Gastroesophageal sphincter (tissue), 4 donors: ENCODE results near the gene RSL1D1. TPM values are rescaled to one million over a fixed set of nuclear protein-coding genes. Genes with fewer than 3 reads are reported as not detected.

Source experiments
- ATAC-seq: fragments of 150-250 bp; one replicate; pipeline ENCODE4 v1.9.1; 2016; ENCODE audit warnings: mild to moderate bottlenecking, moderate library complexity
- H3K27ac ChIP-seq, 4 donors: fragments of 200-600 bp; sonication (generic) in 3 of 4; 1 replicate in 3 of 4; 2 replicates in 1 of 4; pipeline ENCODE4 v1.5.1; 2016 to 2019
- H3K27me3 ChIP-seq: fragments of 200-600 bp; sonication (generic); one replicate; pipeline ENCODE4 v1.5.1; 2019
- H3K36me3 ChIP-seq, 2 donors: fragments of 200-600 bp; sonication (generic); one replicate each; pipeline ENCODE4 v1.5.1; 2019; ENCODE audit warnings: control low read depth in 1 of 2
- H3K4me1 ChIP-seq, 3 donors: fragments of 200-600 bp; sonication (generic); 1 replicate in 2 of 3; 2 replicates in 1 of 3; pipeline ENCODE4 v1.5.1; 2016 to 2019; ENCODE audit warnings: control low read depth in 2 of 3
- H3K4me3 ChIP-seq, 2 donors: fragments of 200-600 bp; sonication (generic); one replicate each; pipeline ENCODE4 v1.5.1; 2019; ENCODE audit warnings: mild to moderate bottlenecking in 1 of 2, moderate library complexity in 1 of 2
- H3K9me3 ChIP-seq, 3 donors: fragments of 200-600 bp; sonication (generic); one replicate each; pipeline ENCODE4 v1.5.1; 2017 to 2019; ENCODE audit warnings: control low read depth in 2 of 3
- CTCF ChIP-seq, 4 experiments: fragments of 200-600 bp in 2 of 4; fragments of 450-650 bp in 2 of 4; sonication (generic) in 1 of 4; IDR thresholded peaks; one replicate each; pipeline ENCODE4 v1.5.1; 2017 to 2019; ENCODE audit warnings: antibody characterized with exemption in 4 of 4, mild to moderate bottlenecking in 2 of 4, moderate library complexity in 2 of 4
- EP300 ChIP-seq: sonication (generic); formaldehyde crosslinking; IDR thresholded peaks from one replicate; pipeline ENCODE4 v1.6.1; 2017; ENCODE audit warnings: antibody characterized with exemption, mild to moderate bottlenecking
- POLR2A ChIP-seq, 2 donors: fragments of 450-650 bp; IDR thresholded peaks; one replicate each; pipeline ENCODE4 v1.6.1; 2017; ENCODE audit warnings: antibody characterized with exemption in 2 of 2, mild to moderate bottlenecking in 2 of 2, moderate library complexity in 1 of 2
- POLR2AphosphoS5 ChIP-seq: sonication (generic); formaldehyde crosslinking; IDR thresholded peaks from one replicate; pipeline ENCODE4 v1.6.1; 2017; ENCODE audit warnings: antibody characterized with exemption
- total RNA-seq, 4 donors: library from RNA; depleted of rRNA; stranded (reverse); fragments of >200 nt; gene quantifications; one replicate each; pipeline ENCODE4 v1.1.0, GENCODE V29; 2016

The RSL1D1 gene
- total RNA-seq, 4 donors from 2014 or later, result 149 to 275 (median 164) TPM

- Histone ChIP-seq H3K36me3 (peaks cover 0 to 10% of the 10 kb centered on the region in 2 donors), H3K4me1 (peaks cover 14 to 82% (median 23%) of the 10 kb centered on the region in 3 donors), H3K27ac (peak overlapping the region; percentile 82 to 89 (median 88)), H3K9me3 (no peaks in the 10 kb centered on the region), H3K27me3 (no peaks in the 10 kb centered on the region), H3K4me3 (peak overlapping the region in 1 of 2 donors; percentile 23)
- TF ChIP-seq POLR2AphosphoS5 (no peak), EP300 (no peak), POLR2A (IDR thresholded peaks at IDR 0.05) (no peak), CTCF (IDR thresholded peaks at IDR 0.05) (no peak)
- ATAC-seq, result peak; percentile 11
These were observed 67.3 kb downstream of the RSL1D1 start for GRCh38 chr16:11784038-11784369.

Other genes starting within 250 kb of the RSL1D1 start
- 10 to 100 TPM; 34.6 to 40.3 (median 39.7) TPM for gene SNN, start 183.1 kb downstream of the RSL1D1 start, total RNA-seq
- 10 to 100 TPM; 30.2 to 53.5 (median 46.4) TPM for gene TXNDC11, start 108.7 kb downstream of the RSL1D1 start, total RNA-seq
- 10 to 100 TPM; 55.5 to 78.9 (median 68.4) TPM for gene ZC3H7A, start 54.3 kb downstream of the RSL1D1 start, total RNA-seq
- gene GSPT1, start 64.4 kb upstream of the RSL1D1 start, total RNA-seq, result 10 to 100 TPM; 55.3 to 86.2 (median 72.6) TPM
- gene NPIPB2, start 90.5 kb upstream of the RSL1D1 start, total RNA-seq, result 1 to 10 TPM; 1.4 to 5.9 (median 4.1) TPM
- under 1 TPM in 1 of 4 donors, not detected in 3; 0.45 TPM for gene TNFRSF17, start 113.7 kb upstream of the RSL1D1 start, total RNA-seq
- gene SNX29, start 125.2 kb upstream of the RSL1D1 start, total RNA-seq, result 10 to 100 TPM; 18.3 to 30.2 (median 23.3) TPM